HG03045 (cell line): Measurements from ENCODE around the gene FGF23.

ENCODE experiments used
- ATAC-seq: cut with Tn5 transposase; IDR thresholded peaks from one replicate; pipeline ENCODE4 v1.9.1; 2021; ENCODE audit warnings: mild to moderate bottlenecking, moderate library complexity; ENCODE audit not compliant: unreplicated experiment

FGF23 gene

DNA sequence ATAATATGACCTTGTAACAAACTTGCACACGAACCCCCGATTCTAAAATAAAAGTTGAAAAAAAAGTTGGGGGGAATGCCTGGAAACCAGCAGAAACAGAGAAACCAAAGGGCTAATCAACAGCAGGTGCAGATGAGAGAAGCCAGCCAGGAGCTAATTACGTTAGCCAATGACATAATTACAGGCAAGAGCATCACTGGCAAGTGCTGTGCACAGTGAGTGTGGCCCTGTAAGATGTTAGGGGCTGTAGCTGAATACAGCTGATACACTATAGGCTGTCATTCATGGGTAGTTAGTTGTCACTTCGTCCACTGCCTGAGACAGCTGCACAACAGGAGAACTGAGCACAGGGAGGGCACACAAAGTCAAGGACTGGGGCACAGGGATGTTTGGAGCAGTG is 7.3 kb upstream of the FGF23 start:
- ATAC-seq, result no peak

GRCh38 chr12:4383304-4383865 is 3.9 kb upstream of the FGF23 start:
- no peak for ATAC-seq

- no peak for ATAC-seq
Measured at GRCh38 chr12:4380332-4380731, 820 bp upstream of the FGF23 start.

- no peak for ATAC-seq
Measured at GRCh38 chr12:4378772-4379171, 740 bp downstream of the FGF23 start.

GRCh38 chr12:4375449-4375848 is 4.1 kb downstream of the FGF23 start:
- no peak for ATAC-seq

- no peak for ATAC-seq
Measured at GRCh38 chr12:4372653-4373052, 6.9 kb downstream of the FGF23 start.

- no peak for ATAC-seq
Measured at GRCh38 chr12:4370265-4370664, 9.2 kb downstream of the FGF23 start.

DNA sequence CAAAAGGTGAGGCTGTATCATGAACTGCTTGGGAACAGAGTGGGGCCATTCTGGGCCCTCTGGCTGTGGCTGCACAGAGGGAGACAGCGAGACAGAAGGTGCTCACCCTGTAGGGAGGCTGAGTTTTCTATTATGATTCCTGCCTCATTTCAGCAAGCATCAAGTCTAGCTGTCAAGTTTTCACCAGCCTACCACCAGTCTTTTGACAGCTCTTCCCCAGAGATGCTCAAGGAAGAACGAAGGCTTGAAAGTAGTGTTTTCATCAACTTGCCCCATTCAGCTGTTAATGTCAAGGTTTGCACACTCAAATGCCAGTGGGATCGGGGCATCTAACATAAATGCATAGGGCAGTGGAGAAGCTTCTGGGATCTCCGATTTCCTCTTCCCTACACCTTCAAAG is 10.0 kb downstream of the FGF23 start:
- ATAC-seq, result no peak

DNA sequence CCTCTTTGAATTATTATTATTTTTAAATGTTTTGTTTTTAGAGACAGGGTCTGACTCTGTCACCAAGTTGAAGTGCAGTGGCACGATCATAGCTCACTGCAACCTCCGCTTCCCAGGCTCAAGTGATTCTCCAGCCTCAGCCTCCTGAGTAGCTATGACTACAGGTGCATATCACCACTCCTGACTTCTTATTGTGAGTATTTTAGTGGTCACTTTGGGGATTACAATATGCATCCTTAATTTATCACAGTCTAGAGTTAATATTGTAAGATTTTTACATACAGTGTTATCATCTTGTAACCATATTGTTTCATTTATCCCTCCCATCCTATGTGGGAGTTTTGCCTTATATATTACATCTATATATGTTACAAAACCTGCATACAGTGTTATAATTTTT is 13.4 kb downstream of the FGF23 start:
- no peak for ATAC-seq

DNA sequence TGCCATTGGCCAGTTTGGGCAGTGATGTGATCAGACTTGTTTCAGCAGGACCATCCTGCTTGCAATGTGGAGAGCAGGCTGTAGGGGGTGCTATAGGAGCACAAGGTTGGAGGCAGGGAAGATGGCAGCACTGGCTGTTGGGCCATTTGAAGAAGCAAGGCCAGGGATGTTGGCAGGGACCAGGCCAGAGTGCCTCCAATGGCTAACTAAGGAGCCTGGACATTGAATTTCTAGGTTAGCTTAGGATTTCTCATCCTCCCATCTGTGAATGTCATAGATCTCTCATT is 23.5 kb downstream of the FGF23 start:
- ATAC-seq, result no peak

GRCh38 chr12:4355156-4356040 is 24.1 kb downstream of the FGF23 start:
- ATAC-seq, result no peak

DNA sequence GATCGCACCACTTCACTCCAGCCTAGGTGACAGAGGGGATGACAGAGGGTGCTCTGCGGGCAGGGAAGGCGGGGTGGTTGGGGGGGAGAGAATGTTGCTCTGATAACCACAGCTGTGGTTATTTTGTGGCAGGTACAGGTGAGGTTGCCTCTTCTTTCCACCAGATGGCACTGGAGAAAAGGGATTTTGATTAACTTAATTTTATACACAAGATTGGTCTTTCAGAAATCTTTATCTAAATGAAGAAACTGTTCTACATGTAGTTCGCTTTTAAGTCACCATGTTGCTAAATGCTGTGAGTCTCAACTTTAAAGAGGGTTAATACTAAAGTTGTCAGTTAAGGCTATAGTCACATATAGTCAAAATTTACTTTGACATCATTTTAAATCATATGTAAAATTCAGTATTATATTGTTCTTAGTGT is 25.7 kb downstream of the FGF23 start:
- no peak for ATAC-seq

GRCh38 chr12:4346931-4347330 is 32.6 kb downstream of the FGF23 start:
- ATAC-seq, result no peak

DNA sequence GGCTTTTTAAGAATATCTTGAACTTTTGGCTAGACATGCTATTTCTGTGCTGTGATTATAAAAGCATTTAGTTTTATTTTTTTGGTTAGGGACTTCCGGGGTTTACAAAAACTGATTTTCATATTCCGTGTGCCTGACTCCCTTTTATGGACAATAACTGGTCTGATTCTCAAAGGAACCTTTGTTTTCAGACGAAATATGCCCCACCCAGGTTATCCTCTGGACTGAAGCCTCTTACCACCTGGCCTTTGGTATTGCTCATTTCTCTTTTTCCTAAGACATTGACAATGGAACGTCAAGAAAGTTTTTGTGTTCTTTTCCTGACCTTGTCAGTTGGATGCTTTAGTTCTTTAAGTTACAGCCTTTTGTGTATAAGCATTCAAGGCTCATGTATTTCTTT is 47.7 kb downstream of the FGF23 start:
- ATAC-seq, result no peak

DNA sequence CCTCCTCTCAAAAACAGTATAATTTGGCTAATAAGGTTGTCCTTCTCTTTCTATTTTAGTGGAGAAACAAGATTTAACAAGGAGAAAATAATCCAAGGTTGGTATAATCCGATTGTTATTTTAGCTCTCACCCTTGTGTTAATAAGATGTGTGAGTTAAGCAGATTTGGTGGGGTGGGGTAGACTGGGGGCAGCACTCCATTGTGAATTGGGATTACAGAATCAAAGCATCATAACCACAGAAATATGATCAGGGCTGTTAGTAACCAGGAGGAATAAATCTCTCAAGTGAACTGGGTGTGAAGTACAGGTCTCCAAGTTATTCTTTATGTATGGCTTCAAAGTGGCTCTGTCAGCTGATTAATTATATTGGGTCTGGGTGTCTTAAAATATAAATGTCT is 48.3 kb downstream of the FGF23 start:
- ATAC-seq, result no peak

DNA sequence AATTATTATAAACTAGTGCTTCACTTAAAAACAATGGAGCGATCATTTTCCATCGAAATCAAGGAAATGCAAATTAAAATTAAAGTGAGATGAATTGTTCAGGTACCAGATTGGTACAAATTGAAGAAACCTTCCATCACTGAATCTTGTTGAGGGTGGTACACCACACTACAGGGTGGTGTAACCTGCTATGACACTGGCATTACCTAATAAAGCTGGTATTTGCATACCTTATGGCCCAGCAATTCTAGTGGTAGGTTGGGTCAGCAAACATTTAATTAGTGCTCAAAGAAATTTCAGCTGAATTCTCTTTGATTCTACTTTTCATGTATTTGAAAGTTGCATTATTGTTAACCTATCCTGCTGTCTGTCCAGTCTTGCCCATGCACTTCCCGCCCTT is 49.3 kb downstream of the FGF23 start:
- no peak for ATAC-seq

GRCh38 chr12:4327293-4327692 is 52.2 kb downstream of the FGF23 start:
- no peak for ATAC-seq

DNA sequence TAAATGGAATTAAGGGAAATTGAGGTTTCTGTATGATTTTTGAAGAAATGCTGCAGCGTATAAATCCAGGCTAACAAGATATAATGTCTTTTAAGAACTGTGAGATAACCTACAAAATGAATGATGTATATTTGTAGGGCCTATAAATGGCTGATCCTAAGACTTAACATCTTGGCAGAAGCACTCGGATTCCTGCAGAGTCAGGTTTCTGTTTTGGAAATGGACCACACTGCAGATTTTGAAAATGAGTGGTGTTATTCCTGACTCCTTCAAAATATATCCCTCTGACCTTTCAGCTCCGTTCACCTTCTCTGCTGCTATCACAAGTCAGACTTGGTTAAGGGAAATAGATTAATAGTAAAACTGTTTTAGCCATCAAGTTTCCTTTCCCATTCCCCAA is 53.5 kb downstream of the FGF23 start:
- no peak for ATAC-seq

DNA sequence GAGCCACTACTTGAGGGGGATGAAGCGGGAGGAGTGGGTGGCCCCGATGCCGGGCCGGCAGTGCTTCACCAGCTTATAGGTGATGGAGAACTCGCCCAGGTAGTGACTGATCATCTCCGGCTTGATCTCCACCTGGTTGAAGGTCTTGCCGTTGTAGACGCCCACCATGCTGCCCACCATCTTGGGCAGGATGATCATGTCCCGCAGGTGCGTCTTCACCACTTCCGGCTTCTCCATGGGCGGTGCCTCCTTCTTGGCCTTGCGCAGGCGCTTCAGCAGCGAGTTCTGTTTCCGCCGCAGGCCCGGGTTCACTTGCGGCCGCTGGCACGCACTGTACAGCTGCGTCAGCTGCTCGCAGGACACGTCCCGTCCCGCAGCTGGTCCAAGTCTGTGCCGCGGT is 55.1 kb downstream of the FGF23 start:
- ATAC-seq, result no peak

DNA sequence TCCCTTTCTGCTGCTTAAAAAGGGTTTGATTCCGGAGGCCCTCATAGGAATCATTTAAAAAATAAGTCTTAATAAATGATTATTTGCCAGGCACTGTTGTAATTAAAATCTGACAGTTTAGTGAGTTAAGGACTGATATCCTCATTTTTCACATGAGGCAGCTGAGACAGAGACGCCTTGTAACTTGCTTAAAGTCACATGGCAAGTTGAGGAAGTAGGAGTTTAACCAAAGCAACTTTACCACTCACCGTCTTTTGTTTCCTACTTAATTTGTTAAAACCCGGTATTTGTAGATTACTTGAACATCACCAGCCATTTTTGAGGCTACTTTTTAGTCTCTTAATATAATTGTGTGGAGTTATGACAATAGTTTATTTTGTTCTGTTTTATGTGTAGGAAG is 56.1 kb downstream of the FGF23 start:
- ATAC-seq, result no peak

GRCh38 chr12:4322726-4323125 is 56.8 kb downstream of the FGF23 start:
- ATAC-seq, result no peak

GRCh38 chr12:4320853-4321701 is 58.4 kb downstream of the FGF23 start, which contains the start of gene TIGAR:
TSS of gene TIGAR (plus strand) at chr12:4321213. CDS start at chr12:4321272, 59 bp downstream.
- ATAC-seq, result peak; percentile 98
